Stimulated activated CD4-positive, alpha-beta T cell treated with anti-CD3 and anti-CD28 coated beads, TNF-alpha, amount 100 ng/mL, for 4 hours (primary cell): Measurements from ENCODE around the gene SPEM1.
"Not testable (repeated sequence)": the region's sequence is repeated elsewhere in the genome, so short reads cannot be mapped to it uniquely, and the experiment has no call there.

Experiments
- DNase-seq, 3 experiments: peaks; one replicate each; pipeline ENCODE4 v3.0.0-alpha.2; 2020; ENCODE audit warnings: low read depth in 3 of 3

SPEM1 gene

GRCh38 chr17:7470457-7470973 lies 50.4 kb downstream of the SPEM1 start:
- DNase-seq, result not testable (repeated sequence)
